Kidney (tissue), 14 donors: ENCODE results near the gene SUGCT. TPM values are rescaled to one million over a fixed set of nuclear protein-coding genes. Genes with fewer than 3 reads are reported as not detected.
"Not testable (repeated sequence)": the region's sequence is repeated elsewhere in the genome, so short reads cannot be mapped to it uniquely, and the experiment has no call there.

Source experiments
- DNase-seq, 5 donors: peaks; one replicate each; pipeline ENCODE4 v3.0.0-alpha.2; 2013 to 2020
- FAIRE-seq: peaks from 2 replicates; lab custom pipeline; 2012; peaks lifted over from hg19 to GRCh38; lab: Jason Lieb, UNC
- H3K27ac ChIP-seq, 2 donors: one replicate each; pipeline ENCODE4 v1.7.0; 2013; ENCODE audit warnings: low read depth in 2 of 2, low read length in 2 of 2, inconsistent platforms in 1 of 2
- H3K27me3 ChIP-seq: one replicate; pipeline ENCODE4 v1.7.1; 2013; ENCODE audit warnings: low read length, inconsistent platforms; ENCODE audit not compliant: control insufficient read depth, insufficient read depth
- H3K36me3 ChIP-seq, 3 donors: one replicate each; pipeline versions ENCODE4 v1.7.0 to v1.7.1; 2013; ENCODE audit warnings: low read length in 3 of 3, control low read depth in 1 of 3, inconsistent platforms in 1 of 3; ENCODE audit not compliant: insufficient read depth in 3 of 3, control insufficient read depth in 2 of 3
- H3K4me1 ChIP-seq, 3 donors: one replicate each; pipeline versions ENCODE4 v1.7.0 to v1.7.1; 2013; ENCODE audit warnings: low read length in 3 of 3, inconsistent platforms in 1 of 3, low read depth in 1 of 3; ENCODE audit not compliant: control insufficient read depth in 2 of 3, insufficient read depth in 2 of 3
- H3K4me3 ChIP-seq, 3 donors: one replicate each; pipeline versions ENCODE4 v1.7.0 to v1.8.1; 2013; ENCODE audit warnings: low read length in 3 of 3, control low read depth in 1 of 3, inconsistent platforms in 1 of 3
- H3K9ac ChIP-seq, 3 donors: one replicate each; pipeline versions ENCODE4 v1.7.0 to v1.7.1; 2013; ENCODE audit warnings: low read length in 3 of 3, control low read depth in 1 of 3, inconsistent platforms in 1 of 3
- H3K9me3 ChIP-seq, 3 donors: one replicate each; pipeline versions ENCODE4 v1.7.0 to v1.7.1; 2013; ENCODE audit warnings: low read length in 3 of 3, control low read depth in 1 of 3, inconsistent platforms in 1 of 3; ENCODE audit not compliant: control insufficient read depth in 2 of 3, insufficient read depth in 1 of 3
- intact Hi-C: fragments of 100-400 bp; cut with DNase I; formaldehyde crosslinking; loops from one replicate; pipeline ENCODE4 v1.11.1; 2022
- polyA plus RNA-seq: library from polyadenylated mRNA; stranded (reverse); fragments of 350-450 nt; fragmentation: Illumina TruSeq; extraction: RNeasy Lipid Tissue Mini Kit (QIAGEN cat#74804); gene quantifications from one replicate; pipeline ENCODE4 v1.2.3, GENCODE V29; 2014; ENCODE audit warnings: low read depth, low replicate concordance; ENCODE audit not compliant: insufficient read depth
- total RNA-seq: library from RNA; stranded (reverse); fragmentation: NEBNext Ultra II Directional; extraction: Animal tissue kit (Norgen Biotek cat#: 25700); gene quantifications from one replicate; pipeline ENCODE4 v1.2.1, GENCODE V29; 2021
- TF ChIP-seq, protein P1 (sequence below): IDR thresholded peaks from 3 replicates; pipeline ENCODE4 v1.5.1; 2012; ENCODE audit warnings: mild to moderate bottlenecking, moderate library complexity, borderline replicate concordance; ENCODE audit not compliant: insufficient read depth; ENCODE audit errors: extremely low read depth
- donor health status: control.
- donor health status: control.
- donor health status: control.
- donor health status: control.
- donor health status: control.
- donor health status: DM: yes; HTN: yes; CAD: no.
- donor health status: Normal renal cell carcinoma (clear cell type).

Gene SUGCT
- total and polyA plus RNA-seq, 2 donors from 2014 or later, result 7.6 to 45.1 TPM

- FAIRE-seq, result no peak
- Histone ChIP-seq H3K4me3 (no peak overlapping the region), H3K9ac (no peak overlapping the region), H3K36me3 (no peaks in the 10 kb centered on the region), H3K4me1 (peaks cover 0 to 9% (median 0%) of the 10 kb centered on the region in 3 donors), H3K27ac (no peak overlapping the region), H3K27me3 (no peaks in the 10 kb centered on the region), H3K9me3 (no peaks in the 10 kb centered on the region)
- TF ChIP-seq, protein P1, sequence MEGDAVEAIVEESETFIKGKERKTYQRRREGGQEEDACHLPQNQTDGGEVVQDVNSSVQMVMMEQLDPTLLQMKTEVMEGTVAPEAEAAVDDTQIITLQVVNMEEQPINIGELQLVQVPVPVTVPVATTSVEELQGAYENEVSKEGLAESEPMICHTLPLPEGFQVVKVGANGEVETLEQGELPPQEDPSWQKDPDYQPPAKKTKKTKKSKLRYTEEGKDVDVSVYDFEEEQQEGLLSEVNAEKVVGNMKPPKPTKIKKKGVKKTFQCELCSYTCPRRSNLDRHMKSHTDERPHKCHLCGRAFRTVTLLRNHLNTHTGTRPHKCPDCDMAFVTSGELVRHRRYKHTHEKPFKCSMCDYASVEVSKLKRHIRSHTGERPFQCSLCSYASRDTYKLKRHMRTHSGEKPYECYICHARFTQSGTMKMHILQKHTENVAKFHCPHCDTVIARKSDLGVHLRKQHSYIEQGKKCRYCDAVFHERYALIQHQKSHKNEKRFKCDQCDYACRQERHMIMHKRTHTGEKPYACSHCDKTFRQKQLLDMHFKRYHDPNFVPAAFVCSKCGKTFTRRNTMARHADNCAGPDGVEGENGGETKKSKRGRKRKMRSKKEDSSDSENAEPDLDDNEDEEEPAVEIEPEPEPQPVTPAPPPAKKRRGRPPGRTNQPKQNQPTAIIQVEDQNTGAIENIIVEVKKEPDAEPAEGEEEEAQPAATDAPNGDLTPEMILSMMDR, result no peak
- no peak for DNase-seq
- intact Hi-C loops, result no loop called here
These were observed 12.8 kb downstream of the SUGCT start for GRCh38 chr7:40147371-40148246.

- intact Hi-C loops, H3K4me3 ChIP-seq, H3K36me3 ChIP-seq, H3K27me3 ChIP-seq, FAIRE-seq, H3K9ac ChIP-seq, H3K4me1 ChIP-seq, H3K9me3 ChIP-seq, H3K27ac ChIP-seq, DNase-seq: not testable (repeated sequence)
These were observed 13.4 kb downstream of the SUGCT start for GRCh38 chr7:40148247-40148580.

- Histone ChIP-seq H3K27ac (no peak overlapping the region), H3K36me3 (no peaks in the 10 kb centered on the region), H3K9me3 (no peaks in the 10 kb centered on the region), H3K27me3 (no peaks in the 10 kb centered on the region), H3K9ac (no peak overlapping the region), H3K4me3 (no peak overlapping the region), H3K4me1 (peaks cover 0 to 9% (median 0%) of the 10 kb centered on the region in 3 donors)
- intact Hi-C loops, result no loop called here
- TF ChIP-seq, protein P1, result no peak
- no peak for FAIRE-seq
- DNase-seq, result no peak
These were observed 13.9 kb downstream of the SUGCT start for GRCh38 chr7:40148671-40149070.

GRCh38 chr7:40151504-40151903, 16.7 kb downstream of the SUGCT start:
- no peak overlapping the region for H3K9ac ChIP-seq
- DNase-seq, result no peak
- no peak overlapping the region for H3K4me3 ChIP-seq
- FAIRE-seq, result no peak
- H3K9me3 ChIP-seq, result no peaks in the 10 kb centered on the region
- peaks cover 0 to 9% (median 0%) of the 10 kb centered on the region in 3 donors for H3K4me1 ChIP-seq
- no peaks in the 10 kb centered on the region for H3K27me3 ChIP-seq
- intact Hi-C loops, result no loop called here
- TF ChIP-seq, protein P1, result no peak
- H3K36me3 ChIP-seq, result no peaks in the 10 kb centered on the region
- no peak overlapping the region for H3K27ac ChIP-seq
